OCI-LY1 (cell line): Measurements from ENCODE around the gene HEXD.
"Not testable (repeated sequence)": the region's sequence is repeated elsewhere in the genome, so short reads cannot be mapped to it uniquely, and the experiment has no call there.

Source experiments
- H2AFZ ChIP-seq: fragments of 200-600 bp; sonication (generic), shearing (Covaris generic); 2 replicates; pipeline ENCODE4 v1.6.0; 2014; ENCODE audit warnings: antibody characterized with exemption, mild to moderate bottlenecking, low read length
- H3F3A ChIP-seq: fragments of 200-600 bp; sonication (generic), shearing (Covaris generic); 2 replicates; pipeline ENCODE4 v1.6.0; 2014; ENCODE audit warnings: mild to moderate bottlenecking, antibody characterized with exemption, low read length, moderate library complexity; ENCODE audit not compliant: insufficient read depth
- H3K27ac ChIP-seq: fragments of 200-600 bp; sonication (generic); 2 replicates; pipeline ENCODE4 v1.5.1; 2014; ENCODE audit warnings: low read length, mixed run types, mild to moderate bottlenecking, low read depth; ENCODE audit not compliant: poor library complexity, severe bottlenecking
- H3K27me3 ChIP-seq: fragments of 200-600 bp; sonication (generic); 2 replicates; pipeline ENCODE4 v1.6.0; 2014; ENCODE audit warnings: antibody characterized with exemption, mild to moderate bottlenecking, low read length, moderate library complexity; ENCODE audit not compliant: insufficient read depth
- H3K36me3 ChIP-seq: fragments of 200-600 bp; sonication (generic); 2 replicates; pipeline ENCODE4 v1.6.1; 2014; ENCODE audit warnings: mild to moderate bottlenecking, antibody characterized with exemption, low read length, moderate library complexity, mixed read lengths; ENCODE audit not compliant: insufficient read depth
- H3K4me1 ChIP-seq: fragments of 200-600 bp; sonication (generic); 2 replicates; pipeline ENCODE4 v1.5.1; 2014; ENCODE audit warnings: mild to moderate bottlenecking, low read length, moderate library complexity; ENCODE audit not compliant: insufficient read depth, severe bottlenecking
- H3K4me2 ChIP-seq: fragments of 200-600 bp; sonication (generic), shearing (Covaris generic); 2 replicates; pipeline ENCODE4 v1.6.1; 2014; ENCODE audit warnings: low read length
- H3K4me3 ChIP-seq: fragments of 200-600 bp; sonication (generic); 2 replicates; pipeline ENCODE4 v1.5.1; 2014; ENCODE audit warnings: low read length, low read depth, mild to moderate bottlenecking, mixed read lengths; ENCODE audit not compliant: poor library complexity, severe bottlenecking
- H3K79me2 ChIP-seq: fragments of 200-600 bp; shearing (Covaris generic); 2 replicates; pipeline ENCODE4 v1.6.1; 2016; ENCODE audit warnings: mixed run types, low read length, mixed read lengths; ENCODE audit not compliant: insufficient read depth
- H3K9ac ChIP-seq: fragments of 200-600 bp; sonication (generic), shearing (Covaris generic); 2 replicates; pipeline ENCODE4 v1.6.1; 2014; ENCODE audit warnings: mild to moderate bottlenecking, low read length, mixed read lengths
- H3K9me2 ChIP-seq: fragments of 200-600 bp; sonication (generic), shearing (Covaris generic); 2 replicates; pipeline ENCODE4 v1.6.1; 2014; ENCODE audit warnings: low read depth, mild to moderate bottlenecking, low read length, mixed read lengths
- H3K9me3 ChIP-seq: fragments of 200-600 bp; shearing (Covaris generic); 2 replicates; pipeline ENCODE4 v1.6.1; 2014; ENCODE audit warnings: low read length, mixed read lengths
- H4K20me1 ChIP-seq: fragments of 200-600 bp; sonication (generic), shearing (Covaris generic); 2 replicates; pipeline ENCODE4 v1.6.0; 2016; ENCODE audit warnings: mild to moderate bottlenecking, low read length; ENCODE audit not compliant: insufficient read depth
- CTCF ChIP-seq: fragments of 200-600 bp; sonication (generic), shearing (Covaris generic); IDR thresholded peaks from 2 replicates; pipeline ENCODE4 v1.5.1; 2017; ENCODE audit warnings: mild to moderate bottlenecking, antibody characterized with exemption, low read length, moderate library complexity, mixed read lengths
- EZH2 ChIP-seq: fragments of 200-600 bp; sonication (generic), shearing (Covaris generic); IDR thresholded peaks from 2 replicates; pipeline ENCODE4 v1.8.0; 2017; ENCODE audit warnings: borderline replicate concordance, mixed run types, mild to moderate bottlenecking, antibody characterized with exemption, low read length, moderate library complexity, mixed read lengths

HEXD gene

GRCh38 chr17:82450357-82451106 lies 32.4 kb downstream of the HEXD start, which contains the start of gene CYBC1:
TSS of gene CYBC1 (minus strand) at chr17:82450752. CDS start at chr17:82449254, 1,498 bp downstream.
- Histone ChIP-seq H3K4me1 (peaks cover 43% of the 10 kb centered on the region), H3K27ac (peak within 1 kb of the TSS; percentile 99), H3K9me2 (no peaks in the 10 kb centered on the region), H3F3A (peaks cover 9% of the 10 kb centered on the region; the same call in 1 of the 2 replicates), H3K79me2 (peaks cover 11% of the 10 kb centered on the region), H3K36me3 (peaks cover 29% of the 10 kb centered on the region), H3K9ac (peak within 1 kb of the TSS; percentile 97), H3K4me2 (peak within 1 kb of the TSS; percentile 84), H3K4me3 (peak within 1 kb of the TSS; percentile 92), H2AFZ (no peak within 1 kb of the TSS), H3K9me3 (peaks cover 7% of the 10 kb centered on the region; the same call in 1 of the 2 replicates), H4K20me1 (no peaks in the 10 kb centered on the region), H3K27me3 (no peaks in the 10 kb centered on the region)
- TF ChIP-seq EZH2 (no peak), CTCF (0 out of 2 replicates have a peak, but pooled peaks have one; percentile 8)

- H2AFZ ChIP-seq: no peak overlapping the region
- peaks cover 11% of the 10 kb centered on the region for H3K79me2 ChIP-seq
- H3K9me2 ChIP-seq: no peaks in the 10 kb centered on the region
- H3K4me3 ChIP-seq: no peak overlapping the region
- peaks cover 33% of the 10 kb centered on the region for H3K4me1 ChIP-seq
- no peaks in the 10 kb centered on the region for H3K27me3 ChIP-seq
- peaks cover 7% of the 10 kb centered on the region; the same call in 1 of the 2 replicates for H3K9me3 ChIP-seq
- peaks cover 9% of the 10 kb centered on the region; the same call in 1 of the 2 replicates for H3F3A ChIP-seq
- H3K36me3 ChIP-seq: peaks cover 15% of the 10 kb centered on the region
- H3K4me2 ChIP-seq: no peak overlapping the region
- no peak overlapping the region for H3K9ac ChIP-seq
- H3K27ac ChIP-seq: no peak overlapping the region
- TF ChIP-seq CTCF (no peak), EZH2 (no peak)
- H4K20me1 ChIP-seq: no peaks in the 10 kb centered on the region
Measured at GRCh38 chr17:82452162-82452561, 34.0 kb downstream of the HEXD start.

- not testable (repeated sequence) for H3K9me3 ChIP-seq, H3K79me2 ChIP-seq, H3F3A ChIP-seq, H4K20me1 ChIP-seq, H2AFZ ChIP-seq, H3K4me3 ChIP-seq, H3K36me3 ChIP-seq, H3K4me2 ChIP-seq, H3K27ac ChIP-seq, H3K9ac ChIP-seq, H3K27me3 ChIP-seq, H3K9me2 ChIP-seq
- peaks cover 34% of the 10 kb centered on the region for H3K4me1 ChIP-seq
Measured at GRCh38 chr17:82453151-82453550, 35.0 kb downstream of the HEXD start.

- not testable (repeated sequence) for H3K4me2 ChIP-seq, H3K79me2 ChIP-seq, H4K20me1 ChIP-seq, H3K27me3 ChIP-seq, H3K4me3 ChIP-seq, H3K36me3 ChIP-seq, H2AFZ ChIP-seq, H3F3A ChIP-seq, H3K9ac ChIP-seq, H3K9me3 ChIP-seq, H3K27ac ChIP-seq, H3K9me2 ChIP-seq
- H3K4me1 ChIP-seq: peaks cover 31% of the 10 kb centered on the region
Measured at GRCh38 chr17:82453706-82454105, 35.6 kb downstream of the HEXD start.
